Measurements from ENCODE around the gene ENTHD1.

ENTHD1 gene

GRCh38 chr22:39925273-39925672 lies 31.7 kb upstream of the ENTHD1 start:
- Histone ChIP-seq H3K27ac (ENCODE audit: extremely low read depth, low read depth, low read length) (no peak overlapping the region), H3K9me3 (ENCODE audit: control insufficient read depth, insufficient read depth, low read depth, low read length) (no peaks in the 10 kb centered on the region), H3K36me3 (ENCODE audit: control insufficient read depth in 2 of 2, insufficient read depth in 1 of 2, low read length in 2 of 2) (no peaks in the 10 kb centered on the region), H3K4me1 (ENCODE audit: control insufficient read depth, insufficient read depth, low read length) (no peaks in the 10 kb centered on the region), H3K4me3 (ENCODE audit: low read depth, low read length) (no peak overlapping the region)
- ChIA-PET CTCF (interaction anchor here (0.6 to 2.6 kb wide), 7 partner anchors 8 to 211 kb away, joined by 3 to 18 read pairs (median 4); no protein-coding TSS in a partner anchor), POLR2A (interaction anchor here (0.8 kb wide), 1 partner anchor 119 kb away, joined by 3 read pairs; no protein-coding TSS in a partner anchor)
- no peak for TF ChIP-seq RBAK (tag by site-specific recombination; IDR thresholded peaks at IDR 0.05)
- no peak for TF ChIP-seq ZNF544 (tag by site-specific recombination; IDR thresholded peaks at IDR 0.05)
- TF ChIP-seq ZNF324 (tag by site-specific recombination; IDR thresholded peaks at IDR 0.05): no peak
- TF ChIP-seq, protein P1, sequence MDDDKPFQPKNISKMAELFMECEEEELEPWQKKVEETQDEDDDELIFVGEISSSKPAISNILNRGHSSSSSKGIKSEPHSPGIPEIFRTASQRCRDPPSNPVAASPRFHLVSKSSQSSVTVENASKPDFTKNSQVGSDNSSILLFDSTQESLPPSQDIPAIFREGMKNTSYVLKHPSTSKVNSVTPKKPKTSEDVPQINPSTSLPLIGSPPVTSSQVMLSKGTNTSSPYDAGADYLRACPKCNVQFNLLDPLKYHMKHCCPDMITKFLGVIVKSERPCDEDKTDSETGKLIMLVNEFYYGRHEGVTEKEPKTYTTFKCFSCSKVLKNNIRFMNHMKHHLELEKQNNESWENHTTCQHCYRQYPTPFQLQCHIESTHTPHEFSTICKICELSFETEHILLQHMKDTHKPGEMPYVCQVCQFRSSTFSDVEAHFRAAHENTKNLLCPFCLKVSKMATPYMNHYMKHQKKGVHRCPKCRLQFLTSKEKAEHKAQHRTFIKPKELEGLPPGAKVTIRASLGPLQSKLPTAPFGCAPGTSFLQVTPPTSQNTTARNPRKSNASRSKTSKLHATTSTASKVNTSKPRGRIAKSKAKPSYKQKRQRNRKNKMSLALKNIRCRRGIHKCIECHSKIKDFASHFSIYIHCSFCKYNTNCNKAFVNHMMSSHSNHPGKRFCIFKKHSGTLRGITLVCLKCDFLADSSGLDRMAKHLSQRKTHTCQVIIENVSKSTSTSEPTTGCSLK (tag by site-specific recombination; IDR thresholded peaks at IDR 0.05): no peak
- TF ChIP-seq ZNF366 (tag by site-specific recombination; conservative IDR thresholded peaks at IDR 0.05): no peak
- TF ChIP-seq KLF8 (tag by site-specific recombination; IDR thresholded peaks at IDR 0.05): no peak
- no peak for TF ChIP-seq PRDM1 (tag by site-specific recombination; IDR thresholded peaks at IDR 0.05)
- no peak for TF ChIP-seq ZBTB26 (tag by site-specific recombination; optimal IDR thresholded peaks at IDR 0.05)
- no peak for TF ChIP-seq ZSCAN5A (tag by site-specific recombination; IDR thresholded peaks at IDR 0.05)
- TF ChIP-seq ELK4 (IDR thresholded peaks at IDR 0.05; ENCODE audit: borderline replicate concordance, low read depth, low read length): no peak
- TF ChIP-seq ZNF626 (tag by site-specific recombination; IDR thresholded peaks at IDR 0.05): no peak
- TF ChIP-seq ZSCAN16 (tag by site-specific recombination; IDR thresholded peaks at IDR 0.05): no peak
- TF ChIP-seq ZFP3 (tag by site-specific recombination; IDR thresholded peaks at IDR 0.05; ENCODE audit: low read depth): no peak
- TF ChIP-seq, protein P2, sequence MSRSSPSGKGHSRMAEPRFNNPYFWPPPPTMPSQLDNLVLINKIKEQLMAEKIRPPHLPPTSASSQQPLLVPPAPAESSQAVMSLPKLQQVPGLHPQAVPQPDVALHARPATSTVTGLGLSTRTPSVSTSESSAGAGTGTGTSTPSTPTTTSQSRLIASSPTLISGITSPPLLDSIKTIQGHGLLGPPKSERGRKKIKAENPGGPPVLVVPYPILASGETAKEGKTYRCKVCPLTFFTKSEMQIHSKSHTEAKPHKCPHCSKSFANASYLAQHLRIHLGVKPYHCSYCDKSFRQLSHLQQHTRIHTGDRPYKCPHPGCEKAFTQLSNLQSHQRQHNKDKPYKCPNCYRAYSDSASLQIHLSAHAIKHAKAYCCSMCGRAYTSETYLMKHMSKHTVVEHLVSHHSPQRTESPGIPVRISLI (tag by site-specific recombination; IDR thresholded peaks at IDR 0.05): no peak
- TF ChIP-seq, protein P3, sequence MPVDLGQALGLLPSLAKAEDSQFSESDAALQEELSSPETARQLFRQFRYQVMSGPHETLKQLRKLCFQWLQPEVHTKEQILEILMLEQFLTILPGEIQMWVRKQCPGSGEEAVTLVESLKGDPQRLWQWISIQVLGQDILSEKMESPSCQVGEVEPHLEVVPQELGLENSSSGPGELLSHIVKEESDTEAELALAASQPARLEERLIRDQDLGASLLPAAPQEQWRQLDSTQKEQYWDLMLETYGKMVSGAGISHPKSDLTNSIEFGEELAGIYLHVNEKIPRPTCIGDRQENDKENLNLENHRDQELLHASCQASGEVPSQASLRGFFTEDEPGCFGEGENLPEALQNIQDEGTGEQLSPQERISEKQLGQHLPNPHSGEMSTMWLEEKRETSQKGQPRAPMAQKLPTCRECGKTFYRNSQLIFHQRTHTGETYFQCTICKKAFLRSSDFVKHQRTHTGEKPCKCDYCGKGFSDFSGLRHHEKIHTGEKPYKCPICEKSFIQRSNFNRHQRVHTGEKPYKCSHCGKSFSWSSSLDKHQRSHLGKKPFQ (tag by site-specific recombination; IDR thresholded peaks at IDR 0.05): no peak

- H3K4me1 ChIP-seq (ENCODE audit: control insufficient read depth, insufficient read depth, low read length): no peaks in the 10 kb centered on the region
- CTCF ChIA-PET: interaction anchor here (1.1 to 2.6 kb wide), 3 partner anchors 9 to 116 kb away, joined by 3 to 18 read pairs (median 4); no protein-coding TSS in a partner anchor
- H3K27ac ChIP-seq (ENCODE audit: extremely low read depth, low read depth, low read length): no peak overlapping the region
- H3K4me3 ChIP-seq (ENCODE audit: low read depth, low read length): no peak overlapping the region
- no peaks in the 10 kb centered on the region for H3K9me3 ChIP-seq (ENCODE audit: control insufficient read depth, insufficient read depth, low read depth, low read length)
- POLR2A ChIA-PET: interaction anchor here (0.8 kb wide), 1 partner anchor 120 kb away, joined by 3 read pairs; no protein-coding TSS in a partner anchor
- no peaks in the 10 kb centered on the region for H3K36me3 ChIP-seq (ENCODE audit: control insufficient read depth in 2 of 2, insufficient read depth in 1 of 2, low read length in 2 of 2)
- TF ChIP-seq, protein P4, sequence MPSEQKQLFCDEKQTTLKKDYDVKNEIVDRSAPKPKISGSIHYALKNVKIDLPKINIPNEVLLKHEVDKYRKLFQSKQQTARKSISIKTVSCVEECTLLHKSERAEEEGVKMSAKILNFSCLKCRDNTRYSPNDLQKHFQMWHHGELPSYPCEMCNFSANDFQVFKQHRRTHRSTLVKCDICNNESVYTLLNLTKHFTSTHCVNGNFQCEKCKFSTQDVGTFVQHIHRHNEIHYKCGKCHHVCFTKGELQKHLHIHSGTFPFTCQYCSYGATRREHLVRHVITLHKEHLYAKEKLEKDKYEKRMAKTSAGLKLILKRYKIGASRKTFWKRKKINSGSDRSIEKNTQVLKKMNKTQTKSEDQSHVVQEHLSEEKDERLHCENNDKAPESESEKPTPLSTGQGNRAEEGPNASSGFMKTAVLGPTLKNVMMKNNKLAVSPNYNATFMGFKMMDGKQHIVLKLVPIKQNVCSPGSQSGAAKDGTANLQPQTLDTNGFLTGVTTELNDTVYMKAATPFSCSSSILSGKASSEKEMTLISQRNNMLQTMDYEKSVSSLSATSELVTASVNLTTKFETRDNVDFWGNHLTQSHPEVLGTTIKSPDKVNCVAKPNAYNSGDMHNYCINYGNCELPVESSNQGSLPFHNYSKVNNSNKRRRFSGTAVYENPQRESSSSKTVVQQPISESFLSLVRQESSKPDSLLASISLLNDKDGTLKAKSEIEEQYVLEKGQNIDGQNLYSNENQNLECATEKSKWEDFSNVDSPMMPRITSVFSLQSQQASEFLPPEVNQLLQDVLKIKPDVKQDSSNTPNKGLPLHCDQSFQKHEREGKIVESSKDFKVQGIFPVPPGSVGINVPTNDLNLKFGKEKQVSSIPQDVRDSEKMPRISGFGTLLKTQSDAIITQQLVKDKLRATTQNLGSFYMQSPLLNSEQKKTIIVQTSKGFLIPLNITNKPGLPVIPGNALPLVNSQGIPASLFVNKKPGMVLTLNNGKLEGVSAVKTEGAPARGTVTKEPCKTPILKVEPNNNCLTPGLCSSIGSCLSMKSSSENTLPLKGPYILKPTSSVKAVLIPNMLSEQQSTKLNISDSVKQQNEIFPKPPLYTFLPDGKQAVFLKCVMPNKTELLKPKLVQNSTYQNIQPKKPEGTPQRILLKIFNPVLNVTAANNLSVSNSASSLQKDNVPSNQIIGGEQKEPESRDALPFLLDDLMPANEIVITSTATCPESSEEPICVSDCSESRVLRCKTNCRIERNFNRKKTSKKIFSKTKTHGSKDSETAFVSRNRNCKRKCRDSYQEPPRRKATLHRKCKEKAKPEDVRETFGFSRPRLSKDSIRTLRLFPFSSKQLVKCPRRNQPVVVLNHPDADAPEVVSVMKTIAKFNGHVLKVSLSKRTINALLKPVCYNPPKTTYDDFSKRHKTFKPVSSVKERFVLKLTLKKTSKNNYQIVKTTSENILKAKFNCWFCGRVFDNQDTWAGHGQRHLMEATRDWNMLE (tag by site-specific recombination; conservative IDR thresholded peaks at IDR 0.05; ENCODE audit: low read depth): no peak
- TF ChIP-seq ZNF24 (tag by site-specific recombination; IDR thresholded peaks at IDR 0.05) (no peak), BCL11B (tag by site-specific recombination; IDR thresholded peaks at IDR 0.05; ENCODE audit: low read depth) (no peak), BCL11A (tag by site-specific recombination; IDR thresholded peaks at IDR 0.05; ENCODE audit: low read depth) (no peak)
- TF ChIP-seq, protein P3 (tag by site-specific recombination; IDR thresholded peaks at IDR 0.05): no peak
Observed at GRCh38 chr22:39924286-39924685, 30.7 kb upstream of the ENTHD1 start.
